ENCODE results near the gene POLE3. TPM values are rescaled to one million over a fixed set of nuclear protein-coding genes. Genes with fewer than 3 reads are reported as not detected.

POLE3 gene
- total and polyA plus RNA-seq, 2 donors (not counting 1 experiment from before 2014, with no cell fraction given) = 50.3 to 60.7 TPM

GRCh38 chr9:113397203-113397631, 13.3 kb downstream of the POLE3 start:
- Histone ChIP-seq H3K4me2 (replicated peaks; ENCODE audit: low read depth, low read length, poor library complexity, severe bottlenecking) (no peak overlapping the region), H3K4me1 (ENCODE audit: control insufficient read depth in 2 of 2, insufficient read depth in 2 of 2, low read length in 2 of 2) (peaks cover 10 to 18% of the 10 kb centered on the region in 2 donors), H3K27me3 (replicated peaks in 1 of 4; ENCODE audit: control extremely low read depth in 1 of 4, control insufficient read depth in 3 of 4, insufficient read depth in 4 of 4, low read length in 3 of 4) (no peaks in the 10 kb centered on the region), H3K36me3 (replicated peaks in 1 of 2; ENCODE audit: control extremely low read depth in 1 of 2, control insufficient read depth in 1 of 2, extremely low read depth in 1 of 2, insufficient read depth in 2 of 2, low read length in 1 of 2) (peaks cover 0 to 6% of the 10 kb centered on the region in 2 experiments), H3K4me3 (ENCODE audit: control extremely low read depth in 1 of 5, extremely low read depth in 1 of 5, insufficient read depth in 1 of 5, low read depth in 2 of 5, low read length in 4 of 5) (no peak overlapping the region), H3K9ac (ENCODE audit: low read length) (no peak overlapping the region), H3K79me2 (ENCODE audit: control insufficient read depth, insufficient read depth, low read length) (peaks cover 33% of the 10 kb centered on the region), H3K9me3 (ENCODE audit: control extremely low read depth in 1 of 3, control insufficient read depth in 2 of 3, insufficient read depth in 1 of 3, low read length in 2 of 3) (no peaks in the 10 kb centered on the region), H4K20me1 (ENCODE audit: control insufficient read depth, insufficient read depth, low read length, poor library complexity, severe bottlenecking) (no peaks in the 10 kb centered on the region), H2AFZ (ENCODE audit: insufficient read depth, low read depth, low read length, poor library complexity, severe bottlenecking) (no peak overlapping the region), H3K27ac (ENCODE audit: low read length in 2 of 2) (no peak overlapping the region)
- WGBS (ENCODE audit: insufficient coverage) = 89% methylated on average over 1 of the region's 3 CpGs
- Mint-ChIP-seq H3K4me3 (no peak overlapping the region), H3K9me3 (ENCODE audit: insufficient read depth) (no peaks in the 10 kb centered on the region), H3K4me1 (peaks cover 28% of the 10 kb centered on the region), H3K27me3 (no peaks in the 10 kb centered on the region), H3K27ac (no peak overlapping the region)
- DNase-seq (no peak), ATAC-seq (ENCODE audit: low read depth) (no peak)
- CTCF ChIA-PET = interaction anchor here (0.6 to 0.7 kb wide), 2 partner anchors 22 to 261 kb away, joined by 3 read pairs; no protein-coding TSS in a partner anchor
- no peak for TF ChIP-seq EZH2 (IDR thresholded peaks at IDR 0.05; ENCODE audit: borderline replicate concordance, insufficient read depth, low read depth, low read length, poor library complexity, severe bottlenecking)
- TF ChIP-seq, protein P1, sequence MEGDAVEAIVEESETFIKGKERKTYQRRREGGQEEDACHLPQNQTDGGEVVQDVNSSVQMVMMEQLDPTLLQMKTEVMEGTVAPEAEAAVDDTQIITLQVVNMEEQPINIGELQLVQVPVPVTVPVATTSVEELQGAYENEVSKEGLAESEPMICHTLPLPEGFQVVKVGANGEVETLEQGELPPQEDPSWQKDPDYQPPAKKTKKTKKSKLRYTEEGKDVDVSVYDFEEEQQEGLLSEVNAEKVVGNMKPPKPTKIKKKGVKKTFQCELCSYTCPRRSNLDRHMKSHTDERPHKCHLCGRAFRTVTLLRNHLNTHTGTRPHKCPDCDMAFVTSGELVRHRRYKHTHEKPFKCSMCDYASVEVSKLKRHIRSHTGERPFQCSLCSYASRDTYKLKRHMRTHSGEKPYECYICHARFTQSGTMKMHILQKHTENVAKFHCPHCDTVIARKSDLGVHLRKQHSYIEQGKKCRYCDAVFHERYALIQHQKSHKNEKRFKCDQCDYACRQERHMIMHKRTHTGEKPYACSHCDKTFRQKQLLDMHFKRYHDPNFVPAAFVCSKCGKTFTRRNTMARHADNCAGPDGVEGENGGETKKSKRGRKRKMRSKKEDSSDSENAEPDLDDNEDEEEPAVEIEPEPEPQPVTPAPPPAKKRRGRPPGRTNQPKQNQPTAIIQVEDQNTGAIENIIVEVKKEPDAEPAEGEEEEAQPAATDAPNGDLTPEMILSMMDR (IDR thresholded peaks at IDR 0.05) = no peak
- POLR2A ChIA-PET = interaction anchor here (0.6 kb wide), 1 partner anchor 10 kb away, joined by 6 read pairs; no protein-coding TSS in a partner anchor
- intact Hi-C loops (cut with micrococcal nuclease) = no loop called here

DNA sequence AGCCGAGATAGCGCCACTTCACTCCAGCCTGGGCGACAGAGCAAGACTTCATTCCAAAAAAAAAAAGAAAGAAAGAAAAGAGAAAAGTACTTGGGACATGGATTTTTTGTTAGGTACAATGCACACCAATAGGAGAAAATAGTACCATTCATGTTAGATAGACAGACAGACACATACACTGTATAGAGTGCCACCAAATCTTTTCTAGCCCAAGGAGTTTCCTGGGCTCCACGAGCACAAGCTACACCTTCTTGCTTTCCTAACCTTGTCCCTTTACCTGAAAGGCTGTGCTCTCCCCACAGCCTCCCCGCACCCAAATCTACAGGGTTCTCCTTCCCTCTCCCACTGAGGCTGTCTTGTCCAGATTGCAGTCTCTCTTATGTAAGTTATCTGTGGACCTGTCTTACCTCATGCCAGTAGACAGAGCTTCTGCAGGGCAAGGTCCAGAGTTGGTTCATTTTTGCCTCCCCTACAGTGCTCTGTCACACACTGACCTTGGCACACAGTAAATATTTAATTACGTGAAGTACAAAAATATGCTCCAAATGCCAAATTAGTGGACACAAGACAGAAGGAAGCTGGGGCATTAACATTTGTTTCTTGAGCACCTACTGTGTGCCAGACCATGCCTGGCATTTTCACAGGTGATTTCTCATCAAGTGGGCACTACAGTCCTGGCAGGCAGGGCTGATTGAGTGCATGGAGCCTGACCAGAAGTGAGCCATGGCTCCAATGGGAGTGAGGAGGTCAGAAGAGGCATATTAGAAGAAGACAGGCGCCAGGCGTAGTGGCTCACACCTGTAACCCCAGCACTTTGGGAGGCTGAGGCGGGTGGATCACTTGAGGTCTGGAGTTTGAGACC, 15.2 kb downstream of the POLE3 start:
- Histone ChIP-seq H3K27me3 (replicated peaks in 1 of 4; ENCODE audit: control extremely low read depth in 1 of 4, control insufficient read depth in 3 of 4, insufficient read depth in 4 of 4, low read length in 3 of 4) (no peaks in the 10 kb centered on the region), H3K36me3 (replicated peaks in 1 of 2; ENCODE audit: control extremely low read depth in 1 of 2, control insufficient read depth in 1 of 2, extremely low read depth in 1 of 2, insufficient read depth in 2 of 2, low read length in 1 of 2) (peaks cover 0 to 24% of the 10 kb centered on the region in 2 experiments), H3K4me1 (ENCODE audit: control insufficient read depth in 2 of 2, insufficient read depth in 2 of 2, low read length in 2 of 2) (peaks cover 3 to 5% of the 10 kb centered on the region in 2 donors), H3K79me2 (ENCODE audit: control insufficient read depth, insufficient read depth, low read length) (peaks cover 18% of the 10 kb centered on the region), H3K9me3 (ENCODE audit: control extremely low read depth in 1 of 3, control insufficient read depth in 2 of 3, insufficient read depth in 1 of 3, low read length in 2 of 3) (no peaks in the 10 kb centered on the region), H3K27ac (ENCODE audit: low read length in 2 of 2) (no peak overlapping the region), H3K9ac (ENCODE audit: low read length) (no peak overlapping the region), H3K4me2 (replicated peaks; ENCODE audit: low read depth, low read length, poor library complexity, severe bottlenecking) (no peak overlapping the region), H2AFZ (ENCODE audit: insufficient read depth, low read depth, low read length, poor library complexity, severe bottlenecking) (no peak overlapping the region), H4K20me1 (ENCODE audit: control insufficient read depth, insufficient read depth, low read length, poor library complexity, severe bottlenecking) (no peaks in the 10 kb centered on the region), H3K4me3 (ENCODE audit: control extremely low read depth in 1 of 5, extremely low read depth in 1 of 5, insufficient read depth in 1 of 5, low read depth in 2 of 5, low read length in 4 of 5) (no peak overlapping the region)
- ATAC-seq (ENCODE audit: low read depth) = no peak
- CTCF ChIA-PET = interaction anchor here (0.7 kb wide), 1 partner anchor 196 kb away, joined by 3 read pairs; no protein-coding TSS in a partner anchor
- H3K4me3 Mint-ChIP-seq = no peak overlapping the region
- intact Hi-C loops (cut with micrococcal nuclease) = no loop called here
- TF ChIP-seq, protein P1 (IDR thresholded peaks at IDR 0.05) = no peak
- TF ChIP-seq EZH2 (IDR thresholded peaks at IDR 0.05; ENCODE audit: borderline replicate concordance, insufficient read depth, low read depth, low read length, poor library complexity, severe bottlenecking) = no peak
- H3K27me3 Mint-ChIP-seq = no peaks in the 10 kb centered on the region
- no peaks in the 10 kb centered on the region for H3K9me3 Mint-ChIP-seq (ENCODE audit: insufficient read depth)
- DNase-seq = no peak
- H3K4me1 Mint-ChIP-seq = peaks cover 18% of the 10 kb centered on the region
- no peak overlapping the region for H3K27ac Mint-ChIP-seq
- WGBS (ENCODE audit: insufficient coverage) = 100% methylated on average over 4 of the region's 9 CpGs
- POLR2A ChIA-PET = interaction anchor here (0.7 kb wide), 1 partner anchor 137 kb away, joined by 9 read pairs; no protein-coding TSS in a partner anchor

Data from B cell (primary cell).